K562 (cell line): ENCODE data around the gene CD52. TPM values are rescaled to one million over a fixed set of nuclear protein-coding genes. Genes with fewer than 3 reads are reported as not detected.

Experiments
- CBX2 ChIP-seq: fragments of 200-600 bp; sonication (generic); IDR thresholded peaks from one replicate; pipeline ENCODE4 v1.6.1; 2012; ENCODE audit warnings: mild to moderate bottlenecking, low read length, inconsistent platforms; ENCODE audit not compliant: insufficient read depth, poor library complexity, severe bottlenecking
- CHD1 ChIP-seq: fragments of 200-600 bp; sonication (generic); IDR thresholded peaks from one replicate; pipeline ENCODE4 v1.6.1; 2012; ENCODE audit warnings: mild to moderate bottlenecking, moderate library complexity, low read length, inconsistent platforms
- ELF4 ChIP-seq: fragments of 450-650 bp; formaldehyde crosslinking; IDR thresholded peaks from 2 replicates; pipeline ENCODE4 v1.4.0; 2022; ENCODE audit warnings: missing genetic modification characterization
- ERF ChIP-seq: fragments of 450-650 bp; formaldehyde crosslinking; IDR thresholded peaks from 2 replicates; pipeline ENCODE4 v1.4.0; 2020; ENCODE audit warnings: mild to moderate bottlenecking, mixed read lengths
- EWSR1 ChIP-seq: fragments of 450-650 bp; IDR thresholded peaks from 2 replicates; pipeline ENCODE4 v1.6.1; 2018; ENCODE audit warnings: borderline replicate concordance, mild to moderate bottlenecking, low read depth, moderate library complexity; ENCODE audit not compliant: partially characterized antibody
- FOXJ2 ChIP-seq: fragments of 200-800 bp; sonication (Bioruptor generic); IDR thresholded peaks from 2 replicates; pipeline ENCODE4 v1.6.1; 2016; ENCODE audit warnings: missing genetic modification characterization, missing compliant biosample characterization
- FOXK2 ChIP-seq, 2 experiments: fragments of 450-650 bp; IDR thresholded peaks in 1 of 2; conservative IDR thresholded peaks in 1 of 2; 2 replicates each; pipeline ENCODE4 v1.6.1; 2016; ENCODE audit warnings: low read depth in 2 of 2, mild to moderate bottlenecking in 1 of 2
- GABPB1 ChIP-seq: sonication (generic); formaldehyde crosslinking; IDR thresholded peaks from 2 replicates; pipeline ENCODE4 v1.8.0; 2022; ENCODE audit warnings: mild to moderate bottlenecking, missing genetic modification reagents
- GABPB2 ChIP-seq: fragments of 250-450 bp; sonication (Bioruptor Pico); conservative IDR thresholded peaks from 2 replicates; pipeline ENCODE4 v1.5.1; 2021; ENCODE audit warnings: mild to moderate bottlenecking
- KDM2B ChIP-seq: fragments of 250-450 bp; sonication (Bioruptor Pico); IDR thresholded peaks from 2 replicates; pipeline ENCODE4 v1.8.0; 2021; ENCODE audit warnings: mild to moderate bottlenecking, moderate library complexity
- KDM5B ChIP-seq: fragments of 200-600 bp; sonication (generic); IDR thresholded peaks from 2 replicates; pipeline ENCODE4 v1.6.1; 2012; ENCODE audit warnings: low read depth, mild to moderate bottlenecking, moderate library complexity, low read length, control low read depth, inconsistent platforms; ENCODE audit not compliant: insufficient replicate concordance
- POLR2A ChIP-seq: fragments of 450-650 bp; conservative IDR thresholded peaks from 2 replicates; pipeline ENCODE4 v1.6.1; 2016
- POLR2H ChIP-seq: IDR thresholded peaks from 2 replicates; pipeline ENCODE4 v1.6.1; 2016; ENCODE audit warnings: missing genetic modification characterization, low read depth, mild to moderate bottlenecking, control low read depth, missing compliant biosample characterization, moderate library complexity
- RUNX1 ChIP-seq: sonication (generic); IDR thresholded peaks from 2 replicates; pipeline ENCODE4 v1.6.1; 2016; ENCODE audit warnings: antibody characterized with exemption, low read depth
- SIX5 ChIP-seq, 2 experiments: IDR thresholded peaks; 2 replicates each; pipeline ENCODE4 v1.6.1; 2011; ENCODE audit warnings: low read length in 2 of 2, borderline replicate concordance in 1 of 2, low read depth in 1 of 2, mild to moderate bottlenecking in 1 of 2, moderate library complexity in 1 of 2; ENCODE audit not compliant: insufficient read depth in 1 of 2
- TSC22D4 ChIP-seq: fragments of 450-650 bp; IDR thresholded peaks from 2 replicates; pipeline ENCODE4 v1.6.1; 2016; ENCODE audit warnings: missing genetic modification characterization, missing biosample characterization, control low read depth
- XRCC4 ChIP-seq: IDR thresholded peaks from one replicate; pipeline ENCODE4 v1.6.1; 2011; ENCODE audit not compliant: insufficient read depth, insufficient read length; ENCODE audit errors: extremely low read depth
- ZBTB8A ChIP-seq: fragments of 450-650 bp; IDR thresholded peaks from 2 replicates; pipeline ENCODE4 v1.6.1; 2018; ENCODE audit warnings: mild to moderate bottlenecking, moderate library complexity; ENCODE audit not compliant: partially characterized antibody
- ZNF121 ChIP-seq: sonication (generic); formaldehyde crosslinking; conservative IDR thresholded peaks from 2 replicates; pipeline ENCODE4 v1.8.0; 2022; ENCODE audit warnings: missing genetic modification reagents
- ZNF175 ChIP-seq: fragments of 200-800 bp; sonication (Bioruptor generic); IDR thresholded peaks from 2 replicates; pipeline ENCODE4 v1.6.1; 2016; ENCODE audit warnings: low read depth, mild to moderate bottlenecking, missing genetic modification characterization, missing compliant biosample characterization
- ZNF431 ChIP-seq: sonication (generic); formaldehyde crosslinking; IDR thresholded peaks from 2 replicates; pipeline ENCODE4 v1.8.0; 2022; ENCODE audit warnings: mild to moderate bottlenecking, missing genetic modification reagents
- ZNF561 ChIP-seq: fragments of 450-650 bp; formaldehyde crosslinking; conservative IDR thresholded peaks from 2 replicates; pipeline ENCODE4 v1.4.0; 2020; ENCODE audit warnings: mild to moderate bottlenecking, moderate library complexity
- ZNF780A ChIP-seq: fragments of 250-450 bp; sonication (Bioruptor Pico); IDR thresholded peaks from 2 replicates; pipeline ENCODE4 v1.5.0; 2021; ENCODE audit warnings: mild to moderate bottlenecking
- polyA plus RNA-seq, 8 experiments: library from polyadenylated mRNA; depleted of rRNA in 4 of 8; stranded (reverse) in 5 of 8; unstranded in 3 of 8; fragments of >200 nt; fragmentation: Nextera tagmentation in 2 of 8; fragmentation: Illumina TruSeq in 1 of 8; extraction: Ambion mirVana in 2 of 8; extraction: Trizol in 1 of 8; gene quantifications; 2 replicates each; pipeline versions ENCODE4 v1.2.1 to v1.2.3, GENCODE V29; 2011 to 2014; ENCODE audit warnings: inconsistent platforms in 1 of 8, missing spikeins in 1 of 8
- total RNA-seq, 7 experiments: library from RNA; depleted of rRNA in 6 of 7; stranded (reverse); fragments of >200 nt in 6 of 7; fragmentation: Illumina TruSeq in 2 of 7; extraction: Trizol in 2 of 7; gene quantifications; 2 replicates each; pipeline versions ENCODE4 v1.2.1 to v1.2.3, GENCODE V29; 2011 to 2021; ENCODE audit warnings: low replicate concordance in 1 of 7
- TF ChIP-seq, protein P1 (sequence below): fragments of 450-650 bp; IDR thresholded peaks from 2 replicates; pipeline ENCODE4 v1.6.1; 2016
- TF ChIP-seq, protein P2 (sequence below): fragments of 450-650 bp; IDR thresholded peaks from 2 replicates; pipeline ENCODE4 v1.6.1; 2016; ENCODE audit warnings: antibody characterized with exemption
- TF ChIP-seq, protein P3 (sequence below): IDR thresholded peaks from 2 replicates; pipeline ENCODE4 v1.6.1; 2016; ENCODE audit warnings: missing genetic modification characterization, missing compliant biosample characterization

Gene CD52
- total and polyA plus RNA-seq, 9 of the 15 experiments (the other 6 are each of a cell fraction or from before 2014, with no cell fraction given), result 34.9 to 488 (median 173) TPM

DNA sequence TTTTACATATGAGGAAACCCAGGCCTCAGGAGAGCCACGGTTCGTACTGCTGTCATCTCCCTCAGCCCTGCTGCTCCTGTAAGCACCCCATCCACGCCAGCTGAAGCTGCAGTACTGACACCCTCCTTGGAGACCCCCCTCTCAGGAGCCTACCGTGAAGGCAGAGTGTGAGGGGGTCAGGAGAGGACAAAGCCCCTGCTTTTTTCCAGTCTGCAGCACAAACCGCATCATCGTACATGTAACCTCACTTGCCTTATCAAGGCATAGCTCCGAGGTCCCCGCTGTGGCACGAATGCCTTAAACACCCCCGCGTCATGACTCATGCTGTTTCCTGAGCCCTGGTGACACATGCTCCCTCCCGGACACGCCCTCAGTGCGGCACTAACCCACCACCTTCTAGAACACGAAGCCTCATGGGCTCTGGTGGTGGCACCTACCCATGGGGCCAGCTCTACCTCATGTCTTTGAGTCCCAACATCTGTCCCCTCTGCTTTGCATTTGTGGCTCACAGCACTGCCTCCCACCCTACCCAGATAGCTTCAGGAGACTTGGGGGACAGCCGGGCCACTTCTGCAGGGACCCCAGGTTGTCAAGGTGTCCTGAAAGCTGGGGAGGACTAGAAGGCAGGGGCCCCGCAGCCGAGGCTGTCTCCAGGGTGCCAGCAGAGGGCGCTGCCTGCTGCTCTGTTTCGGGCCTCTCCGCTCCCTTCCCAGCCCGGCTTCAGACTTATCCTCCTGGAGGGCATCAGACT lies 33.0 kb upstream of the CD52 start (continued):
- TF ChIP-seq, protein P1, sequence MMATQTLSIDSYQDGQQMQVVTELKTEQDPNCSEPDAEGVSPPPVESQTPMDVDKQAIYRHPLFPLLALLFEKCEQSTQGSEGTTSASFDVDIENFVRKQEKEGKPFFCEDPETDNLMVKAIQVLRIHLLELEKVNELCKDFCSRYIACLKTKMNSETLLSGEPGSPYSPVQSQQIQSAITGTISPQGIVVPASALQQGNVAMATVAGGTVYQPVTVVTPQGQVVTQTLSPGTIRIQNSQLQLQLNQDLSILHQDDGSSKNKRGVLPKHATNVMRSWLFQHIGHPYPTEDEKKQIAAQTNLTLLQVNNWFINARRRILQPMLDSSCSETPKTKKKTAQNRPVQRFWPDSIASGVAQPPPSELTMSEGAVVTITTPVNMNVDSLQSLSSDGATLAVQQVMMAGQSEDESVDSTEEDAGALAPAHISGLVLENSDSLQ, result peak; percentile 77
- TF ChIP-seq ELF4 (CRISPR knock-in tag), result peak; percentile 2; the same call in 1 of the 2 replicates
- peak; percentile 86 to 87 for TF ChIP-seq FOXK2 (conservative IDR thresholded peaks at IDR 0.05 in 1 of 2, IDR thresholded peaks at IDR 0.05 in 1 of 2; ENCODE audit: low read depth in 2 of 2)
- no peak for TF ChIP-seq EWSR1
- TF ChIP-seq ZNF175 (CRISPR knock-in tag), result peak; percentile 88
- TF ChIP-seq RUNX1, result 0 out of 2 replicates have a peak, but pooled peaks have one; percentile 47
- no peak for TF ChIP-seq SIX5 (IDR thresholded peaks at IDR 0.05; ENCODE audit: borderline replicate concordance in 1 of 2, insufficient read depth in 1 of 2, low read depth in 1 of 2, low read length in 2 of 2)
- TF ChIP-seq GABPB1, result peak; percentile 81
- TF ChIP-seq ZBTB8A, result no peak
- 0 out of 2 replicates have a peak, but pooled peaks have one; percentile 24 for TF ChIP-seq ERF (CRISPR knock-in tag)
- no peak for TF ChIP-seq POLR2H (tag)
- TF ChIP-seq CHD1, result no peak
- no peak for TF ChIP-seq ZNF780A
- no peak for TF ChIP-seq ZNF561
- TF ChIP-seq, protein P2, sequence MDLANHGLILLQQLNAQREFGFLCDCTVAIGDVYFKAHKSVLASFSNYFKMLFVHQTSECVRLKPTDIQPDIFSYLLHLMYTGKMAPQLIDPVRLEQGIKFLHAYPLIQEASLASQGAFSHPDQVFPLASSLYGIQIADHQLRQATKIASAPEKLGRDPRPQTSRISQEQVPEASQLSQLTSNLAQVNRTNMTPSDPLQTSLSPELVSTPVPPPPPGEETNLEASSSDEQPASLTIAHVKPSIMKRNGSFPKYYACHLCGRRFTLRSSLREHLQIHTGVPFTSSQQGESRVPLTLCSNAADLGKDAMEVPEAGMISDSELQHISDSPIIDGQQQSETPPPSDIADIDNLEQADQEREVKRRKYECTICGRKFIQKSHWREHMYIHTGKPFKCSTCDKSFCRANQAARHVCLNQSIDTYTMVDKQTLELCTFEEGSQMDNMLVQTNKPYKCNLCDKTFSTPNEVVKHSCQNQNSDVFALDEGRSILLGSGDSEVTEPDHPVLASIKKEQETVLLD, result peak; percentile 89
- TF ChIP-seq TSC22D4, result no peak
- peak; percentile 3 for TF ChIP-seq KDM5B
- TF ChIP-seq ZNF431 (CRISPR knock-in tag), result peak; percentile 87
- TF ChIP-seq KDM2B (CRISPR knock-in tag), result no peak
- TF ChIP-seq ZNF121, result no peak
- 0 out of 2 replicates have a peak, but pooled peaks have one; percentile 41 for TF ChIP-seq GABPB2 (CRISPR knock-in tag)
- no peak for TF ChIP-seq CBX2
- TF ChIP-seq XRCC4, result no peak
- TF ChIP-seq FOXJ2, result no peak
- peak; percentile 27; the same call in 1 of the 2 replicates for TF ChIP-seq POLR2A
- TF ChIP-seq, protein P3, sequence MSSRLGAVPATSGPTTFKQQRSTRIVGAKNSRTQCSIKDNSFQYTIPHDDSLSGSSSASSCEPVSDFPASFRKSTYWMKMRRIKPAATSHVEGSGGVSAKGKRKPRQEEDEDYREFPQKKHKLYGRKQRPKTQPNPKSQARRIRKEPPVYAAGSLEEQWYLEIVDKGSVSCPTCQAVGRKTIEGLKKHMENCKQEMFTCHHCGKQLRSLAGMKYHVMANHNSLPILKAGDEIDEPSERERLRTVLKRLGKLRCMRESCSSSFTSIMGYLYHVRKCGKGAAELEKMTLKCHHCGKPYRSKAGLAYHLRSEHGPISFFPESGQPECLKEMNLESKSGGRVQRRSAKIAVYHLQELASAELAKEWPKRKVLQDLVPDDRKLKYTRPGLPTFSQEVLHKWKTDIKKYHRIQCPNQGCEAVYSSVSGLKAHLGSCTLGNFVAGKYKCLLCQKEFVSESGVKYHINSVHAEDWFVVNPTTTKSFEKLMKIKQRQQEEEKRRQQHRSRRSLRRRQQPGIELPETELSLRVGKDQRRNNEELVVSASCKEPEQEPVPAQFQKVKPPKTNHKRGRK (tag), result no peak
